GM23338 (cell line): ENCODE measurements around the gene TMEM255B. TPM values are rescaled to one million over a fixed set of nuclear protein-coding genes. Genes with fewer than 3 reads are reported as not detected.
"Not testable (repeated sequence)": the region's sequence is repeated elsewhere in the genome, so short reads cannot be mapped to it uniquely, and the experiment has no call there.

Source experiments
- ATAC-seq: fragments of 200-7000 bp; cut with Tn5 transposase; 3 replicates; pipeline ENCODE4 v1.9.1; 2020
- DNase-seq: peaks from one replicate; pipeline ENCODE4 v3.0.0-alpha.2; 2015; ENCODE audit warnings: low spot score
- H2AFZ ChIP-seq: fragments of 200-600 bp; sonication (generic); 2 replicates; pipeline ENCODE4 v1.8.0; 2016; ENCODE audit warnings: antibody characterized with exemption, mild to moderate bottlenecking, moderate library complexity
- H3F3A ChIP-seq: fragments of 200-600 bp; sonication (generic); replicated peaks from 2 replicates; pipeline ENCODE4 v1.8.0; 2017; ENCODE audit warnings: antibody characterized with exemption, mixed run types, low read depth
- H3K27ac ChIP-seq: fragments of 200-600 bp; sonication (generic); 2 replicates; pipeline ENCODE4 v1.6.1; 2016; ENCODE audit warnings: low read depth
- H3K27me3 ChIP-seq: fragments of 200-600 bp; sonication (generic); 2 replicates; pipeline ENCODE4 v1.8.0; 2016; ENCODE audit warnings: mild to moderate bottlenecking, mixed run types, moderate library complexity; ENCODE audit not compliant: insufficient read depth
- H3K36me3 ChIP-seq: fragments of 200-600 bp; sonication (generic); 2 replicates; pipeline ENCODE4 v1.8.0; 2016; ENCODE audit warnings: mild to moderate bottlenecking; ENCODE audit not compliant: insufficient read depth
- H3K4me1 ChIP-seq: fragments of 200-600 bp; sonication (generic); 2 replicates; pipeline ENCODE4 v1.8.0; 2016; ENCODE audit warnings: mild to moderate bottlenecking, moderate library complexity; ENCODE audit not compliant: insufficient read depth
- H3K4me2 ChIP-seq: fragments of 200-600 bp; sonication (generic); 2 replicates; pipeline ENCODE4 v1.7.1; 2017; ENCODE audit warnings: mixed run types
- H3K4me3 ChIP-seq: fragments of 200-600 bp; sonication (generic); 2 replicates; pipeline ENCODE4 v1.6.1; 2016; ENCODE audit warnings: mixed run types
- H3K79me2 ChIP-seq: fragments of 200-600 bp; sonication (generic); replicated peaks from 2 replicates; pipeline ENCODE4 v1.8.0; 2017; ENCODE audit warnings: mild to moderate bottlenecking; ENCODE audit not compliant: insufficient read depth
- H3K9me2 ChIP-seq: fragments of 200-600 bp; sonication (generic); 2 replicates; pipeline ENCODE4 v1.8.0; 2017; ENCODE audit not compliant: insufficient read depth
- H4K20me1 ChIP-seq: fragments of 200-600 bp; sonication (generic); replicated peaks from 2 replicates; pipeline ENCODE4 v1.8.0; 2017; ENCODE audit warnings: mild to moderate bottlenecking; ENCODE audit not compliant: insufficient read depth
- H3K27ac Mint-ChIP-seq: 2 replicates; pipeline ENCODE4 v1.8.0; 2020; ENCODE audit warnings: inconsistent platforms, mild to moderate bottlenecking, moderate library complexity, mixed read lengths
- H3K27me3 Mint-ChIP-seq: 3 replicates; pipeline ENCODE4 v1.8.0; 2022; ENCODE audit warnings: low read depth, mild to moderate bottlenecking, moderate library complexity, mixed read lengths, inconsistent platforms; ENCODE audit not compliant: insufficient read depth, poor library complexity
- H3K36me3 Mint-ChIP-seq: 3 replicates; pipeline ENCODE4 v1.8.0; 2021; ENCODE audit warnings: low read depth, mild to moderate bottlenecking, inconsistent platforms, moderate library complexity, mixed read lengths
- H3K4me1 Mint-ChIP-seq: 3 replicates; pipeline ENCODE4 v1.8.0; 2020; ENCODE audit warnings: mild to moderate bottlenecking, inconsistent platforms, mixed read lengths
- H3K4me3 Mint-ChIP-seq: 3 replicates; pipeline ENCODE4 v1.8.0; 2021; ENCODE audit warnings: moderate library complexity, mild to moderate bottlenecking, inconsistent platforms, mixed read lengths
- H3K9me3 Mint-ChIP-seq: 3 replicates; pipeline ENCODE4 v1.8.0; 2020; ENCODE audit warnings: moderate library complexity, mild to moderate bottlenecking, inconsistent platforms, mixed read lengths
- CREB1 ChIP-seq: fragments of 250-450 bp; sonication (Bioruptor Pico); IDR thresholded peaks from 2 replicates; pipeline ENCODE4 v1.5.0; 2020; ENCODE audit warnings: low read depth, mild to moderate bottlenecking, moderate library complexity
- EZH2 ChIP-seq: fragments of 200-600 bp; sonication (generic); IDR thresholded peaks from one replicate; pipeline ENCODE4 v1.8.0; 2017; ENCODE audit warnings: antibody characterized with exemption, mild to moderate bottlenecking, low read depth; ENCODE audit not compliant: unreplicated experiment
- EZH2phosphoT487 ChIP-seq: fragments of 200-600 bp; sonication (generic); IDR thresholded peaks from one replicate; pipeline ENCODE4 v1.8.1; 2018; ENCODE audit warnings: antibody characterized with exemption; ENCODE audit not compliant: unreplicated experiment
- POLR2AphosphoS5 ChIP-seq: IDR thresholded peaks from 2 replicates; pipeline ENCODE4 v1.6.1; 2016; ENCODE audit warnings: antibody characterized with exemption, low read depth
- STAT1 ChIP-seq: IDR thresholded peaks from one replicate; pipeline ENCODE4 v1.6.1; 2016; ENCODE audit warnings: antibody characterized with exemption; ENCODE audit not compliant: unreplicated experiment
- ZNF114 ChIP-seq: fragments of 250-450 bp; sonication (Bioruptor Pico); IDR thresholded peaks from 2 replicates; pipeline ENCODE4 v1.5.0; 2020; ENCODE audit warnings: mild to moderate bottlenecking, moderate library complexity
- polyA plus RNA-seq: library from polyadenylated mRNA; unstranded; fragments of >200 nt; fragmentation: Nextera tagmentation; extraction: Ambion mirVana; gene quantifications from 2 replicates; pipeline ENCODE4 v1.2.1, GENCODE V29; 2016
- total RNA-seq: library from RNA; depleted of rRNA; stranded (reverse); fragments of >200 nt; shearing (Covaris generic); gene quantifications from 2 replicates; pipeline ENCODE4 v1.2.3, GENCODE V29; 2014
- TF ChIP-seq, protein P1 (sequence below): IDR thresholded peaks from one replicate; pipeline ENCODE4 v1.6.1; 2018; ENCODE audit warnings: antibody characterized with exemption; ENCODE audit not compliant: unreplicated experiment
- TF ChIP-seq, protein P2 (sequence below): IDR thresholded peaks from 2 replicates; pipeline ENCODE4 v1.6.1; 2016; ENCODE audit warnings: antibody characterized with exemption
- TF ChIP-seq, protein P3 (sequence below), 2 experiments: fragments of 200-600 bp in 1 of 2; sonication (generic) in 1 of 2; conservative IDR thresholded peaks; 2 replicates each; pipeline versions ENCODE4 v1.5.1 to v1.6.1; 2016 to 2017; ENCODE audit warnings: antibody characterized with exemption in 2 of 2, low read depth in 2 of 2, mild to moderate bottlenecking in 2 of 2, moderate library complexity in 1 of 2

The TMEM255B gene
- total and polyA plus RNA-seq, 2 experiments from 2014 or later = 0.69 to 4.4 TPM

DNA sequence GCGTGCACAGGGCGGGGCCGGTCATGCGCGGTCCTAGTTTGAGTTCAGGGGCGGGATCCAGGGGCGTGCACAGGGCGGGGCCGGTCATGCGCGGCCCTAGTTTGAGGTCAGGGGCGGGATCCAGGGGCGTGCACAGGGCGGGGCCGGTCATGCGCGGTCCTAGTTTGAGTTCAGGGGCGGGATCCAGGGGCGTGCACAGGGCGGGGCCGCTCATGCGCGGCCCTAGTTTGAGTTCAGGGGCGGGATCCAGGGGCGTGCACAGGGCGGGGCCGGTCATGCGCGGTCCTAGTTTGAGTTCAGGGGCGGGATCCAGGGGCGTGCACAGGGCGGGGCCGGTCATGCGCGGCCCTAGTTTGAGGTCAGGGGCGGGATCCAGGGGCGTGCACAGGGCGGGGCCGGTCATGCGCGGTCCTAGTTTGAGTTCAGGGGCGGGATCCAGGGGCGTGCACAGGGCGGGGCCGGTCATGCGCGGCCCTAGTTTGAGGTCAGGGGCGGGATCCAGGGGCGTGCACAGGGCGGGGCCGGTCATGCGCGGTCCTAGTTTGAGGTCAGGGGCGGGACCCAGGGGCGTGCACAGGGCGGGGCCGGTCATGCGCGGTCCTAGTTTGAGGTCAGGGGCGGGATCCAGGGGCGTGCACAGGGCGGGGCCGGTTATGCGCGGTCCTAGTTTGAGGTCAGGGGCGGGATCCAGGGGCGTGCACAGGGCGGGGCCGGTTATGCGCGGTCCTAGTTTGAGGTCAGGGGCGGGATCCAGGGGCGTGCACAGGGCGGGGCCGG, 33.5 kb upstream of the TMEM255B start:
- H4K20me1 ChIP-seq, H3K4me2 ChIP-seq, H3K27me3 Mint-ChIP-seq, H2AFZ ChIP-seq, H3K36me3 ChIP-seq, H3F3A ChIP-seq, H3K36me3 Mint-ChIP-seq, H3K79me2 ChIP-seq, ATAC-seq, H3K27me3 ChIP-seq, DNase-seq, H3K4me3 Mint-ChIP-seq, H3K9me3 Mint-ChIP-seq, H3K4me1 Mint-ChIP-seq, H3K4me1 ChIP-seq, H3K27ac ChIP-seq, H3K27ac Mint-ChIP-seq, H3K9me2 ChIP-seq: not testable (repeated sequence)
- peak overlapping the region; percentile 76; the same call in 1 of the 2 replicates for H3K4me3 ChIP-seq
- peak; percentile 89 for TF ChIP-seq STAT1

DNA sequence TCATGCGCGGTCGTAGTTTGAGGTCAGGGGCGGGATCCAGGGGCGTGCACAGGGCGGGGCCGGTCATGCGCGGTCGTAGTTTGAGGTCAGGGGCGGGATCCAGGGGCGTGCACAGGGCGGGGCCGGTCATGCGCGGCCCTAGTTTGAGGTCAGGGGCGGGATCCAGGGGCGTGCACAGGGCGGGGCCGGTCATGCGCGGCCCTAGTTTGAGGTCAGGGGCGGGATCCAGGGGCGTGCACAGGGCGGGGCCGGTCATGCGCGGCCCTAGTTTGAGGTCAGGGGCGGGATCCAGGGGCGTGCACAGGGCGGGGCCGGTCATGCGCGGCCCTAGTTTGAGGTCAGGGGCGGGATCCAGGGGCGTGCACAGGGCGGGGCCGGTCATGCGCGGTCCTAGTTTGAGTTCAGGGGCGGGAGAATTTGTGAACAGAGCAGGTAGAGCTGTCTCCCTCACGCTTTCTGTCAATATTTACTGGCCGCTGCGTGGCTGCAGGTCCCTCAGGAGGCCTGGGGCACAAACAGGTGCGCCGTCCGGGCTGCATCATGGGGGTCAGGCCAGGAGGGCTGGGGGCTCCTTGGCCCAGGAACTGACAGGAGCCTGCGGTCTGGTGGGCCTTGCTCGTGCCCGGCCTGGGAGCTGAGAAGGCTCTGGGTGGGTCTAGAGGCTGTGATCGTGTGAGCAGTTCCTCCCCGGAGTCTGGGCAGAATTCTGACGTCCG, 32.8 kb upstream of the TMEM255B start:
- peak; percentile 40 for DNase-seq
- not testable (repeated sequence) for H3K9me2 ChIP-seq, H3K27ac Mint-ChIP-seq, ATAC-seq, H3K4me1 ChIP-seq, H3K27me3 ChIP-seq, H3K27ac ChIP-seq, H3F3A ChIP-seq, H3K4me1 Mint-ChIP-seq, H3K36me3 Mint-ChIP-seq, H3K79me2 ChIP-seq, H3K9me3 Mint-ChIP-seq, H4K20me1 ChIP-seq, H3K36me3 ChIP-seq
- peak overlapping the region; percentile 38; the same call in 2 of the 3 replicates for H3K4me3 Mint-ChIP-seq
- H2AFZ ChIP-seq = peak overlapping the region; percentile 94
- H3K4me3 ChIP-seq = peak overlapping the region; percentile 54
- peak overlapping the region; percentile 81 for H3K4me2 ChIP-seq
- peaks cover 13% of the 10 kb centered on the region for H3K27me3 Mint-ChIP-seq

DNA sequence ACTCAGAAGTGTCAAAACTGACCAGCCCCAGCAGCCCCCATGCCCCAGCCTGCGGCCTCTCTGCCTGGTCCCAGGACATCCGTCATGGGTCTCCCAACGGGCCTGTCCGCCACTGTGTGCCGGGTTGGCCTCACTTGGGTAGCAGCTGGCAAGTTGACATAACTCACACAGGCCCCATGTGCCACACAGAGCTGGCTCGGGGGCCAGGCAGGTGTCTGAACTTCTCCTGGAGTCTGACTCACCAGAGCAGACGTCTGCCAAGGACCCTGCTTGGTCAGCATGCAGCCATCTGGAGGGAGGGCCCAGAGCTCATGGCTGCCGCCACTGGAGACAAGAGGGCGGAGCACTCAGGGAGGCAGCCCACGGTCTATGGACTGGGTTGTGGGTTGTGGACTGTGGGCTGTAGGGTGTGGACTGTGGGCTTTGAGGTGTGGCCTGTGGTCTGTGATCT, 32.0 kb upstream of the TMEM255B start:
- Mint-ChIP-seq H3K27me3 (peaks cover 13% of the 10 kb centered on the region), H3K4me3 (no peak overlapping the region; the same call in 2 of the 3 replicates), H3K9me3 (peaks cover 5% of the 10 kb centered on the region; the same call in 2 of the 3 replicates), H3K27ac (no peak overlapping the region), H3K4me1 (peaks cover 10% of the 10 kb centered on the region; the same call in 2 of the 3 replicates), H3K36me3 (no peaks in the 10 kb centered on the region)
- no peaks in the 10 kb centered on the region for H3K27me3 ChIP-seq
- H3K4me2 ChIP-seq = no peak overlapping the region; the same call in 1 of the 2 replicates
- 0 out of 2 replicates have a peak, but pooled peaks cover 4% of the 10 kb centered on the region for H3F3A ChIP-seq
- H3K36me3 ChIP-seq = no peaks in the 10 kb centered on the region
- no peaks in the 10 kb centered on the region for H3K79me2 ChIP-seq
- H3K9me2 ChIP-seq = peaks cover 7% of the 10 kb centered on the region; the same call in 1 of the 2 replicates
- DNase-seq (no peak), ATAC-seq (no peak)
- H3K27ac ChIP-seq = no peak overlapping the region
- no peak overlapping the region for H2AFZ ChIP-seq
- H3K4me3 ChIP-seq = no peak overlapping the region
- H3K4me1 ChIP-seq = 0 out of 2 replicates have a peak, but pooled peaks cover 4% of the 10 kb centered on the region
- no peaks in the 10 kb centered on the region for H4K20me1 ChIP-seq
- no peak for TF ChIP-seq EZH2
- TF ChIP-seq, protein P1, sequence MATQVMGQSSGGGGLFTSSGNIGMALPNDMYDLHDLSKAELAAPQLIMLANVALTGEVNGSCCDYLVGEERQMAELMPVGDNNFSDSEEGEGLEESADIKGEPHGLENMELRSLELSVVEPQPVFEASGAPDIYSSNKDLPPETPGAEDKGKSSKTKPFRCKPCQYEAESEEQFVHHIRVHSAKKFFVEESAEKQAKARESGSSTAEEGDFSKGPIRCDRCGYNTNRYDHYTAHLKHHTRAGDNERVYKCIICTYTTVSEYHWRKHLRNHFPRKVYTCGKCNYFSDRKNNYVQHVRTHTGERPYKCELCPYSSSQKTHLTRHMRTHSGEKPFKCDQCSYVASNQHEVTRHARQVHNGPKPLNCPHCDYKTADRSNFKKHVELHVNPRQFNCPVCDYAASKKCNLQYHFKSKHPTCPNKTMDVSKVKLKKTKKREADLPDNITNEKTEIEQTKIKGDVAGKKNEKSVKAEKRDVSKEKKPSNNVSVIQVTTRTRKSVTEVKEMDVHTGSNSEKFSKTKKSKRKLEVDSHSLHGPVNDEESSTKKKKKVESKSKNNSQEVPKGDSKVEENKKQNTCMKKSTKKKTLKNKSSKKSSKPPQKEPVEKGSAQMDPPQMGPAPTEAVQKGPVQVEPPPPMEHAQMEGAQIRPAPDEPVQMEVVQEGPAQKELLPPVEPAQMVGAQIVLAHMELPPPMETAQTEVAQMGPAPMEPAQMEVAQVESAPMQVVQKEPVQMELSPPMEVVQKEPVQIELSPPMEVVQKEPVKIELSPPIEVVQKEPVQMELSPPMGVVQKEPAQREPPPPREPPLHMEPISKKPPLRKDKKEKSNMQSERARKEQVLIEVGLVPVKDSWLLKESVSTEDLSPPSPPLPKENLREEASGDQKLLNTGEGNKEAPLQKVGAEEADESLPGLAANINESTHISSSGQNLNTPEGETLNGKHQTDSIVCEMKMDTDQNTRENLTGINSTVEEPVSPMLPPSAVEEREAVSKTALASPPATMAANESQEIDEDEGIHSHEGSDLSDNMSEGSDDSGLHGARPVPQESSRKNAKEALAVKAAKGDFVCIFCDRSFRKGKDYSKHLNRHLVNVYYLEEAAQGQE = no peak
- no peak for TF ChIP-seq EZH2phosphoT487
- no peak for TF ChIP-seq CREB1 (CRISPR knock-in tag)
- TF ChIP-seq POLR2AphosphoS5 = no peak
- TF ChIP-seq, protein P2, sequence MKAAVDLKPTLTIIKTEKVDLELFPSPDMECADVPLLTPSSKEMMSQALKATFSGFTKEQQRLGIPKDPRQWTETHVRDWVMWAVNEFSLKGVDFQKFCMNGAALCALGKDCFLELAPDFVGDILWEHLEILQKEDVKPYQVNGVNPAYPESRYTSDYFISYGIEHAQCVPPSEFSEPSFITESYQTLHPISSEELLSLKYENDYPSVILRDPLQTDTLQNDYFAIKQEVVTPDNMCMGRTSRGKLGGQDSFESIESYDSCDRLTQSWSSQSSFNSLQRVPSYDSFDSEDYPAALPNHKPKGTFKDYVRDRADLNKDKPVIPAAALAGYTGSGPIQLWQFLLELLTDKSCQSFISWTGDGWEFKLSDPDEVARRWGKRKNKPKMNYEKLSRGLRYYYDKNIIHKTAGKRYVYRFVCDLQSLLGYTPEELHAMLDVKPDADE = no peak
- TF ChIP-seq, protein P3, sequence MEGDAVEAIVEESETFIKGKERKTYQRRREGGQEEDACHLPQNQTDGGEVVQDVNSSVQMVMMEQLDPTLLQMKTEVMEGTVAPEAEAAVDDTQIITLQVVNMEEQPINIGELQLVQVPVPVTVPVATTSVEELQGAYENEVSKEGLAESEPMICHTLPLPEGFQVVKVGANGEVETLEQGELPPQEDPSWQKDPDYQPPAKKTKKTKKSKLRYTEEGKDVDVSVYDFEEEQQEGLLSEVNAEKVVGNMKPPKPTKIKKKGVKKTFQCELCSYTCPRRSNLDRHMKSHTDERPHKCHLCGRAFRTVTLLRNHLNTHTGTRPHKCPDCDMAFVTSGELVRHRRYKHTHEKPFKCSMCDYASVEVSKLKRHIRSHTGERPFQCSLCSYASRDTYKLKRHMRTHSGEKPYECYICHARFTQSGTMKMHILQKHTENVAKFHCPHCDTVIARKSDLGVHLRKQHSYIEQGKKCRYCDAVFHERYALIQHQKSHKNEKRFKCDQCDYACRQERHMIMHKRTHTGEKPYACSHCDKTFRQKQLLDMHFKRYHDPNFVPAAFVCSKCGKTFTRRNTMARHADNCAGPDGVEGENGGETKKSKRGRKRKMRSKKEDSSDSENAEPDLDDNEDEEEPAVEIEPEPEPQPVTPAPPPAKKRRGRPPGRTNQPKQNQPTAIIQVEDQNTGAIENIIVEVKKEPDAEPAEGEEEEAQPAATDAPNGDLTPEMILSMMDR (conservative IDR thresholded peaks at IDR 0.05; ENCODE audit: low read depth in 2 of 2) = no peak
- no peak for TF ChIP-seq ZNF114
